Keratinocyte (primary cell): ENCODE data around the gene ARHGAP1. TPM values are rescaled to one million over a fixed set of nuclear protein-coding genes. Genes with fewer than 3 reads are reported as not detected.

Source experiments
- DNase-seq: peaks from one replicate; pipeline ENCODE4 v3.0.0-alpha.2; 2011; ENCODE audit warnings: low read depth, missing footprints, low spot score
- FAIRE-seq: peaks from 2 replicates; lab custom pipeline; 2011; peaks lifted over from hg19 to GRCh38; lab: Jason Lieb, UNC
- H2AFZ ChIP-seq: 2 replicates; pipeline ENCODE4 v1.6.0; 2012; ENCODE audit warnings: low read length, control low read depth, inconsistent platforms; ENCODE audit not compliant: control insufficient read depth
- H3K27ac ChIP-seq: 2 replicates; pipeline ENCODE4 v1.5.1; 2011; ENCODE audit warnings: low read length; ENCODE audit not compliant: control insufficient read depth, insufficient read depth
- H3K27me3 ChIP-seq: 3 replicates; pipeline ENCODE4 v1.6.0; 2011; ENCODE audit warnings: low read length; ENCODE audit not compliant: control insufficient read depth, insufficient read depth; ENCODE audit errors: extremely low read depth
- H3K36me3 ChIP-seq, 2 experiments: 2 replicates in 1 of 2; 3 replicates in 1 of 2; pipeline ENCODE4 v1.5.1; 2011; ENCODE audit warnings: low read length in 2 of 2, mild to moderate bottlenecking in 1 of 2; ENCODE audit not compliant: control insufficient read depth in 2 of 2, insufficient read depth in 2 of 2; ENCODE audit errors: extremely low read depth in 1 of 2
- H3K4me1 ChIP-seq: 3 replicates; pipeline ENCODE4 v1.5.1; 2011; ENCODE audit warnings: low read length; ENCODE audit not compliant: control insufficient read depth, insufficient read depth; ENCODE audit errors: extremely low read depth
- H3K4me2 ChIP-seq: 3 replicates; pipeline ENCODE4 v1.6.0; 2011; ENCODE audit warnings: low read depth, low read length; ENCODE audit not compliant: control insufficient read depth, insufficient read depth; ENCODE audit errors: extremely low read depth
- H3K4me3 ChIP-seq, 3 experiments: fragments of 200-600 bp in 1 of 3; sonication (generic) in 1 of 3; 2 replicates in 2 of 3; 3 replicates in 1 of 3; pipeline ENCODE4 v1.5.1; 2011 to 2016; ENCODE audit warnings: low read length in 3 of 3, mild to moderate bottlenecking in 3 of 3, control low read depth in 2 of 3, inconsistent platforms in 1 of 3, low read depth in 1 of 3, mixed read lengths in 1 of 3, mixed run types in 1 of 3, moderate library complexity in 1 of 3; ENCODE audit not compliant: control insufficient read depth in 2 of 3, insufficient read depth in 2 of 3; ENCODE audit errors: extremely low read depth in 1 of 3
- H3K79me2 ChIP-seq: 2 replicates; pipeline ENCODE4 v1.6.0; 2012; ENCODE audit warnings: low read length; ENCODE audit not compliant: control insufficient read depth, insufficient read depth
- H3K9ac ChIP-seq: 3 replicates; pipeline ENCODE4 v1.6.0; 2011; ENCODE audit warnings: low read length; ENCODE audit not compliant: control insufficient read depth, insufficient read depth; ENCODE audit errors: extremely low read depth
- H3K9me1 ChIP-seq: 3 replicates; pipeline ENCODE4 v1.6.0; 2011; ENCODE audit warnings: low read length; ENCODE audit not compliant: control insufficient read depth, insufficient read depth; ENCODE audit errors: extremely low read depth
- H3K9me3 ChIP-seq: 2 replicates; pipeline ENCODE4 v1.5.1; 2012; ENCODE audit warnings: low read depth, low read length; ENCODE audit not compliant: control insufficient read depth
- H4K20me1 ChIP-seq: 3 replicates; pipeline ENCODE4 v1.6.0; 2011; ENCODE audit warnings: low read length; ENCODE audit not compliant: control insufficient read depth, insufficient read depth; ENCODE audit errors: extremely low read depth
- CTCF ChIP-seq, 3 experiments: IDR thresholded peaks in 1 of 3; conservative IDR thresholded peaks in 1 of 3; optimal IDR thresholded peaks in 1 of 3; 2 replicates in 2 of 3; 3 replicates in 1 of 3; pipeline versions ENCODE3 to v1.5.1; 2011; ENCODE audit warnings: low read length in 3 of 3, mild to moderate bottlenecking in 3 of 3, moderate library complexity in 2 of 3, control low read depth in 1 of 3, inconsistent platforms in 1 of 3; ENCODE audit not compliant: insufficient read depth in 2 of 3; ENCODE audit errors: extremely low read depth in 1 of 3
- EZH2 ChIP-seq: IDR thresholded peaks from one replicate; pipeline ENCODE4 v1.6.1; 2012; ENCODE audit warnings: inconsistent platforms, mild to moderate bottlenecking, low read length, moderate library complexity
- dilution Hi-C: fragments of 300-500 bp; cut with MboI; formaldehyde crosslinking; loops from one replicate; pipeline ENCODE4 v1.7.0; 2020; ENCODE audit warnings: low sequenced_read_pairs; ENCODE audit not compliant: extremely low pct_ligation_motif_present
- polyA plus RNA-seq, 5 experiments: library from polyadenylated mRNA; depleted of rRNA in 3 of 5; stranded (reverse) in 3 of 5; stranded (forward) in 1 of 5; unstranded in 1 of 5; fragments of >200 nt; gene quantifications; 1 replicate in 1 of 5; 2 replicates in 3 of 5; 3 replicates in 1 of 5; pipeline versions ENCODE4 v1.2.1 to v1.2.3, GENCODE V29; 2011 to 2012; ENCODE audit warnings: missing spikeins in 2 of 5, low read depth in 1 of 5, low replicate concordance in 1 of 5

The ARHGAP1 gene
- polyA plus RNA-seq, 1 donor (not counting 4 experiments of a cell fraction or from before 2014, with no cell fraction given): 19.5 TPM

DNA sequence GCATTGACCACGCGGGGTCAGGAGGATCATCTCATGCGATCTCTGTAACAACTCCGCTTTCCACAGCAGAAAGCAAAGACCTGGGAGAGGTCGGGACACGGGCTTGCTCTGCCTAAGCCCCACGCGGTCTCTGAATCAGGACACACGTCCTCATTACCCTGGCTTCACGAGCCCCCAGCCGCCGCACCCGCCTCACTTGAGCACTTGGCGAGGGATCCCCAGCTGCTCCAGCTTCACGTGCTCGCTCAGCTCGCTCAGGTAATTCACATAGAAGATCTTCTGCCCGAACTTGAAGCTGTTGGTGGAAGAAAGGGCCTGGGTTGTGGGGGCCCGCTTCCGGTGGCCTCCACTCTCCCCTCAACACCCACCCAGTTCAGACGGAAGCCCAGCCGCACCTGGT, 19.6 kb downstream of the ARHGAP1 start:
- Histone ChIP-seq H3K4me1 (peaks cover 13% of the 10 kb centered on the region), H3K9ac (no peak overlapping the region), H3K4me2 (no peak overlapping the region), H2AFZ (no peak overlapping the region), H3K4me3 (no peak overlapping the region), H3K36me3 (peaks cover 26 to 34% of the 10 kb centered on the region in 2 experiments), H3K9me3 (no peaks in the 10 kb centered on the region), H3K27ac (no peak overlapping the region), H3K9me1 (no peaks in the 10 kb centered on the region), H4K20me1 (no peaks in the 10 kb centered on the region), H3K27me3 (no peaks in the 10 kb centered on the region), H3K79me2 (no peaks in the 10 kb centered on the region)
- DNase-seq (no peak), FAIRE-seq (no peak)
- no peak for TF ChIP-seq CTCF (optimal IDR thresholded peaks at IDR 0.05 in 1 of 3, IDR thresholded peaks at IDR 0.05 in 1 of 3, conservative IDR thresholded peaks at IDR 0.05 in 1 of 3; ENCODE audit: extremely low read depth in 1 of 3, insufficient read depth in 2 of 3, low read length in 3 of 3)
- TF ChIP-seq EZH2: no peak
- dilution Hi-C loops: no loop called here

DNA sequence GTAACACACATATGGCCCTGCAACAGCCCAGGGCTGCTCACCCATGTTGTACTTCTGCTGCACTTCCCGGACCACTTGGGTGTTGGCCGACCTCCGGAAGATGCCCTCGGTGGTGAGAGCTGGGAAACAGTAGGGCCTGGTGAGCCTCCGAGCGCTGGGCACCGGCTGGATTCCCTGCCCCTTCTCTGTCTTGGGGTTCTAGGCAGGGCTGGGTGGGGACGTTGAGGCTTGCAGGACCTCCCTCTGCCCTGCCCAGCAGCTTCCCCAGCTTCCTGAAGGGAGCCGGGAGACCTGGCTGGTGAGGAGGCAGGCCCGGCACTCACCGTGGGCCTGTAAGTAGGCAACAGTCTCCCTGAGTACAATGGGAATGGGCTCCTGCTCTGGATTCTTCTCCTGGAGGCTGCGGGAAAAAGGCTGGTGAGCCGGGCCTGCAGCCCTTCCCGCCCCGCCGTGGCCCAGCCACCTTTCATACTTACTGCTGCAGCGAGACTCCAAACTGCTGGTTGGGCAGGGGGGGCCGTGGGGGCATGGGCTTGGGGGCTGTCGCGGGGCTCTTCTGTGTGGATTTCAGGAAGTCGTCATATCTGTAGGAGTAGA, 20.2 kb downstream of the ARHGAP1 start:
- no peaks in the 10 kb centered on the region for H3K9me3 ChIP-seq
- no peaks in the 10 kb centered on the region for H3K79me2 ChIP-seq
- H3K36me3 ChIP-seq: peaks cover 26 to 34% of the 10 kb centered on the region in 2 experiments
- no peak for DNase-seq
- H3K27ac ChIP-seq: no peak overlapping the region
- no peak overlapping the region for H3K9ac ChIP-seq
- H3K4me2 ChIP-seq: no peak overlapping the region
- H3K4me3 ChIP-seq: no peak overlapping the region
- H3K27me3 ChIP-seq: no peaks in the 10 kb centered on the region
- H2AFZ ChIP-seq: no peak overlapping the region
- peaks cover 19% of the 10 kb centered on the region for H3K4me1 ChIP-seq
- H4K20me1 ChIP-seq: no peaks in the 10 kb centered on the region
- TF ChIP-seq EZH2 (no peak), CTCF (optimal IDR thresholded peaks at IDR 0.05 in 1 of 3, IDR thresholded peaks at IDR 0.05 in 1 of 3, conservative IDR thresholded peaks at IDR 0.05 in 1 of 3; ENCODE audit: extremely low read depth in 1 of 3, insufficient read depth in 2 of 3, low read length in 3 of 3) (no peak)
- FAIRE-seq: no peak
- H3K9me1 ChIP-seq: no peaks in the 10 kb centered on the region
- dilution Hi-C loops: no loop called here
